HCT116 (cell line): ENCODE measurements around the gene HMGN3. TPM values are rescaled to one million over a fixed set of nuclear protein-coding genes. Genes with fewer than 3 reads are reported as not detected.

Experiments used
- ATAC-seq: fragments of 200-7000 bp; cut with Tn5 transposase; 2 replicates; pipeline ENCODE4 v1.9.1; 2020; ENCODE audit warnings: mild to moderate bottlenecking, moderate library complexity
- BruUV-seq: library from RNA; stranded (reverse); fragments of 400-500 nt; replicated peaks from 2 replicates; lab custom pipeline; 2021; lab: Mats Ljungman, UMichigan
- CTCF ChIA-PET: fragments of 300-600 bp; sonication (Branson Sonifier 250); formaldehyde crosslinking; loops from one replicate; lab custom pipeline; 2021; ENCODE audit warnings: antibody characterized with exemption; lab: Charles Lee
- POLR2A ChIA-PET: fragments of 300-600, 350-600 bp; sonication (Branson Sonifier 250); formaldehyde crosslinking; loops from one replicate; lab custom pipeline; 2021; ENCODE audit warnings: antibody characterized with exemption; lab: Charles Lee
- RAD21 ChIA-PET, 2 experiments: fragments of 300-600 bp; sonication (Branson Sonifier 250); formaldehyde crosslinking; loops; one replicate each; lab custom pipeline; 2023; ENCODE audit warnings: low total read pairs in 2 of 2; ENCODE audit not compliant: uncharacterized antibody in 2 of 2, unreplicated experiment in 2 of 2, low non-redundant PET in 1 of 2; lab: Charles Lee
- DNase-seq: peaks from one replicate; pipeline ENCODE4 v3.0.0-alpha.2; 2010; ENCODE audit warnings: low read depth, low spot score
- H2AFZ ChIP-seq: fragments of 200-600 bp; shearing (Covaris generic), sonication (generic); 2 replicates; pipeline ENCODE4 v1.6.1; 2017; ENCODE audit warnings: low read depth, mixed run types, mixed read lengths, antibody characterized with exemption, low read length; ENCODE audit not compliant: poor library complexity, severe bottlenecking
- H3K27ac ChIP-seq: 2 replicates; pipeline ENCODE4 v1.5.1; 2012; ENCODE audit warnings: low read depth, low read length
- H3K27me3 ChIP-seq: fragments of 200-600 bp; sonication (generic); 2 replicates; pipeline ENCODE4 v1.6.1; 2016; ENCODE audit warnings: mixed run types, low read length, mixed read lengths; ENCODE audit not compliant: insufficient read depth
- H3K36me3 ChIP-seq, 2 experiments: fragments of 200-500 bp in 1 of 2; fragments of 200-600 bp in 1 of 2; sonication (Bioruptor generic) in 1 of 2; sonication (generic) in 1 of 2; 2 replicates each; pipeline versions ENCODE4 v1.5.1 to v1.6.1; 2014 to 2016; ENCODE audit warnings: low read length in 2 of 2, inconsistent platforms in 1 of 2, mixed read lengths in 1 of 2, mixed run types in 1 of 2; ENCODE audit not compliant: insufficient read depth in 2 of 2, control insufficient read depth in 1 of 2
- H3K4me1 ChIP-seq, 2 experiments: fragments of 200-600 bp in 1 of 2; sonication (generic) in 1 of 2; 2 replicates each; pipeline versions ENCODE4 v1.5.1 to v1.6.1; 2012 to 2017; ENCODE audit warnings: low read length in 2 of 2, inconsistent platforms in 1 of 2, mild to moderate bottlenecking in 1 of 2, mixed read lengths in 1 of 2, mixed run types in 1 of 2, moderate library complexity in 1 of 2; ENCODE audit not compliant: insufficient read depth in 2 of 2, control insufficient read depth in 1 of 2
- H3K4me2 ChIP-seq: fragments of 200-600 bp; sonication (generic); 2 replicates; pipeline ENCODE4 v1.6.1; 2017; ENCODE audit warnings: mixed run types, low read length, mixed read lengths
- H3K4me3 ChIP-seq, 2 experiments: fragments of 200-600 bp in 1 of 2; sonication (generic) in 1 of 2; replicated peaks in 1 of 2; 2 replicates each; pipeline ENCODE4 v1.5.1; 2011 to 2016; ENCODE audit warnings: low read length in 2 of 2, control low read depth in 1 of 2, low read depth in 1 of 2, mild to moderate bottlenecking in 1 of 2, mixed read lengths in 1 of 2, mixed run types in 1 of 2
- H3K79me2 ChIP-seq: fragments of 200-600 bp; sonication (generic); 2 replicates; pipeline ENCODE4 v1.6.1; 2017; ENCODE audit warnings: mild to moderate bottlenecking, mixed run types, low read length, moderate library complexity, mixed read lengths; ENCODE audit not compliant: insufficient read depth
- H3K9ac ChIP-seq: fragments of 200-600 bp; sonication (generic); 2 replicates; pipeline ENCODE4 v1.6.1; 2016; ENCODE audit warnings: low read length, mixed read lengths
- H3K9me2 ChIP-seq: fragments of 200-600 bp; sonication (generic), shearing (Covaris generic); 2 replicates; pipeline ENCODE4 v1.6.1; 2017; ENCODE audit warnings: mixed run types, mild to moderate bottlenecking, moderate library complexity; ENCODE audit not compliant: insufficient read depth
- H3K9me3 ChIP-seq, 2 experiments: fragments of 200-500 bp in 1 of 2; fragments of 200-600 bp in 1 of 2; sonication (Bioruptor generic) in 1 of 2; sonication (generic) in 1 of 2; 2 replicates each; pipeline ENCODE4 v1.6.1; 2014 to 2017; ENCODE audit warnings: low read length in 2 of 2, mixed read lengths in 2 of 2, inconsistent platforms in 1 of 2, low read depth in 1 of 2, mild to moderate bottlenecking in 1 of 2, mixed run types in 1 of 2, moderate library complexity in 1 of 2; ENCODE audit not compliant: control insufficient read depth in 1 of 2, insufficient read depth in 1 of 2
- H4K20me1 ChIP-seq: fragments of 200-600 bp; sonication (generic), shearing (Covaris generic); 2 replicates; pipeline ENCODE4 v1.6.1; 2017; ENCODE audit warnings: mixed run types, mild to moderate bottlenecking, moderate library complexity; ENCODE audit not compliant: insufficient read depth
- EGR1 ChIP-seq: IDR thresholded peaks from 2 replicates; pipeline ENCODE4 v1.6.1; 2012; ENCODE audit warnings: low read depth
- FOSL1 ChIP-seq: IDR thresholded peaks from 2 replicates; pipeline ENCODE4 v1.6.1; 2012; ENCODE audit warnings: low read depth
- JUND ChIP-seq: IDR thresholded peaks from 2 replicates; pipeline ENCODE4 v1.6.1; 2012
- RAD21 ChIP-seq: IDR thresholded peaks from 2 replicates; pipeline ENCODE4 v1.6.1; 2012; ENCODE audit warnings: low read depth, mild to moderate bottlenecking
- SIN3A ChIP-seq: IDR thresholded peaks from 2 replicates; pipeline ENCODE4 v1.6.1; 2012; ENCODE audit warnings: low read depth
- SP1 ChIP-seq: IDR thresholded peaks from 2 replicates; pipeline ENCODE4 v1.6.1; 2012; ENCODE audit warnings: low read depth
- SRF ChIP-seq: IDR thresholded peaks from 2 replicates; pipeline ENCODE4 v1.6.1; 2012; ENCODE audit warnings: low read depth
- YY1 ChIP-seq: IDR thresholded peaks from 2 replicates; pipeline ENCODE4 v1.6.1; 2011; ENCODE audit warnings: low read length, low read depth, moderate library complexity, mild to moderate bottlenecking; ENCODE audit not compliant: insufficient replicate concordance; ENCODE audit errors: extremely low read depth
- ZFX ChIP-seq: fragments of 450-650 bp; IDR thresholded peaks from 2 replicates; pipeline ENCODE4 v1.6.1; 2017
- ZNF274 ChIP-seq: fragments of 200-500 bp; sonication (Bioruptor generic); IDR thresholded peaks from 2 replicates; pipeline ENCODE4 v1.6.1; 2014; ENCODE audit warnings: mild to moderate bottlenecking, low read depth, low read length, inconsistent platforms
- intact Hi-C: fragments of 100-400 bp; cut with micrococcal nuclease; formaldehyde crosslinking; loops from 2 replicates; pipeline ENCODE4 v1.10.0; 2022
- total RNA-seq: library from RNA; stranded (reverse); gene quantifications from one replicate; pipeline ENCODE4 v1.2.1, GENCODE V29; 2021; ENCODE audit not compliant: unreplicated experiment

Gene HMGN3
- total RNA-seq, 1 experiment from 2014 or later, result 60.5 TPM

GRCh38 chr6:79212859-79213258 is 21.6 kb downstream of the HMGN3 start:
- Histone ChIP-seq H3K79me2 (peaks cover 15% of the 10 kb centered on the region), H3K4me3 (no peak overlapping the region), H3K9ac (no peak overlapping the region), H3K9me3 (no peaks in the 10 kb centered on the region), H3K4me1 (no peaks in the 10 kb centered on the region), H3K27me3 (no peaks in the 10 kb centered on the region), H4K20me1 (no peaks in the 10 kb centered on the region), H3K36me3 (no peaks in the 10 kb centered on the region), H3K9me2 (no peaks in the 10 kb centered on the region), H3K4me2 (no peak overlapping the region), H2AFZ (no peak overlapping the region), H3K27ac (no peak overlapping the region)
- CTCF ChIA-PET, result no interaction called here
- intact Hi-C loops, result no loop called here
- DNase-seq (no peak), ATAC-seq (no peak)
- POLR2A ChIA-PET, result no interaction called here
- BruUV-seq, result no TSS peak
- RAD21 ChIA-PET, result no interaction called here
- TF ChIP-seq EGR1 (no peak), FOSL1 (no peak), JUND (no peak), SRF (no peak), ZNF274 (no peak)

GRCh38 chr6:79208816-79209215 is 25.7 kb downstream of the HMGN3 start:
- Histone ChIP-seq H3K9me3 (no peaks in the 10 kb centered on the region), H4K20me1 (no peaks in the 10 kb centered on the region), H3K27me3 (no peaks in the 10 kb centered on the region), H3K4me1 (no peaks in the 10 kb centered on the region), H2AFZ (no peak overlapping the region)
- ATAC-seq, result no peak
- no peak for DNase-seq
- no TSS peak for BruUV-seq
- ChIA-PET RAD21 (no interaction called here), POLR2A (no interaction called here)
- TF ChIP-seq RAD21 (no peak), ZNF274 (no peak), FOSL1 (no peak), YY1 (no peak), SIN3A (no peak), SP1 (no peak), ZFX (no peak)
- TF ChIP-seq, all 23 proteins: peak for 0
- CTCF ChIA-PET, result no interaction called here
- H3K4me3 ChIP-seq, result no peak overlapping the region
- H3K9ac ChIP-seq, result no peak overlapping the region
- H3K4me2 ChIP-seq, result no peak overlapping the region
- no peak overlapping the region for H3K27ac ChIP-seq
- H3K36me3 ChIP-seq, result no peaks in the 10 kb centered on the region
- no peaks in the 10 kb centered on the region for H3K9me2 ChIP-seq
- no peaks in the 10 kb centered on the region for H3K79me2 ChIP-seq
- intact Hi-C loops, result no loop called here
